NCI-H1417 (cell line): ENCODE data around the gene ELOA.
"Not testable (repeated sequence)": the region's sequence is repeated elsewhere in the genome, so short reads cannot be mapped to it uniquely, and the experiment has no call there.

Experiments
- DNase-seq, 3 experiments: peaks; one replicate each; lab custom pipeline; 2025; lab: John Stamatoyannopoulos, UW

The ELOA gene

DNA sequence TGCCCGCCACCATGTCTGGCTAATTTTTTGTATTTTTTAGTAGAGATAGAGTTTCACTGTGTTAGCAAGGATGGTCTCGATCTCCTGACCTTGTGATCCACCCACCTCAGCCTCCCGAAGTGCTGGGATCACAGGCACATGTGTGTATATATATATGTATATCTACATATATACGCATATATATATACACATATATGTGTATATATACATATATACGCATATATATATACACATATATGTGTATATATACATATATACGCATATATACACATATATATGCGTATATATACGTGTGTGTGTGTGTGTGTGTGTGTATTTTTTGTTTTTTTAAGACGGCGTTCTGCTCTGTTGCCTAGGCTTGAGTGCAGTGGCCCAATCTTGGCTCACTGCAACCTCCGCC lies 39.9 kb downstream of the ELOA start:
- not testable (repeated sequence) for DNase-seq

- no peak for DNase-seq
These were observed 41.6 kb downstream of the ELOA start for GRCh38 chr1:23784846-23785245.

- DNase-seq: no peak
These were observed 44.4 kb downstream of the ELOA start for GRCh38 chr1:23787701-23788100.

GRCh38 chr1:23788695-23789094 lies 45.4 kb downstream of the ELOA start:
- DNase-seq: no peak

- peak; percentile 80 to 90 (median 88) for DNase-seq
These were observed 47.6 kb downstream of the ELOA start, which contains the start of gene LYPLA2 for GRCh38 chr1:23790696-23791515. Gene LYPLA2, plus strand, starts transcription at chr1:23791145. Its CDS starts 1,538 bp downstream, at chr1:23792683.

DNA sequence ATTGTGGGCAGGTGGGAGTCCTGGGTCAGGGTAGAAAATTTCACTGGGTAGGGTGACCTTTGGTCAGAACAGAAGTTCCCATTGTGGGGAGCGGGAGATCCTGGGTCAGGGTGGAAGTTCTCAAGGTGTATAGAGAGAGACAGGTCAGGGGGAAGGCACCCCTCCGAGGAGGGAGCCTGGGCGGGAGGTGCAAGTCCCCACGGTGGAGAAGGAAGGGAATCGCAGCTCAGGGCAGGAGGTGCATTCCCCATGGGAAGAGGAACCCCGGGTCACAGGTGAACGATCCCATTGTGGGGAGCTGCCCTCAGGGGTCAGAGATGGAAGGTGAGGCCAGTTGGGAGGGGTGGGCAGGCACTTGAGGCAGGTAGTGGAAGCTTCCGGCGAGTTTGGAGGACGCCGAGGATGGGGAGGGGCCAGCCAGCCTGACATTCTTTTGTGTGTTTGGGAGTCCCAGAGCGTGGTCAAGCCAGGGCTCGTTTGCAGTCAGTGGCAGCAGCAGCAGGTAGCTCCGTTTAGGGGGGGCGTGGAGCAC lies 48.3 kb downstream of the ELOA start:
- peak in 1 of 3 experiments; percentile 41 for DNase-seq

- DNase-seq: no peak
These were observed 49.1 kb downstream of the ELOA start for GRCh38 chr1:23792151-23792945.

DNA sequence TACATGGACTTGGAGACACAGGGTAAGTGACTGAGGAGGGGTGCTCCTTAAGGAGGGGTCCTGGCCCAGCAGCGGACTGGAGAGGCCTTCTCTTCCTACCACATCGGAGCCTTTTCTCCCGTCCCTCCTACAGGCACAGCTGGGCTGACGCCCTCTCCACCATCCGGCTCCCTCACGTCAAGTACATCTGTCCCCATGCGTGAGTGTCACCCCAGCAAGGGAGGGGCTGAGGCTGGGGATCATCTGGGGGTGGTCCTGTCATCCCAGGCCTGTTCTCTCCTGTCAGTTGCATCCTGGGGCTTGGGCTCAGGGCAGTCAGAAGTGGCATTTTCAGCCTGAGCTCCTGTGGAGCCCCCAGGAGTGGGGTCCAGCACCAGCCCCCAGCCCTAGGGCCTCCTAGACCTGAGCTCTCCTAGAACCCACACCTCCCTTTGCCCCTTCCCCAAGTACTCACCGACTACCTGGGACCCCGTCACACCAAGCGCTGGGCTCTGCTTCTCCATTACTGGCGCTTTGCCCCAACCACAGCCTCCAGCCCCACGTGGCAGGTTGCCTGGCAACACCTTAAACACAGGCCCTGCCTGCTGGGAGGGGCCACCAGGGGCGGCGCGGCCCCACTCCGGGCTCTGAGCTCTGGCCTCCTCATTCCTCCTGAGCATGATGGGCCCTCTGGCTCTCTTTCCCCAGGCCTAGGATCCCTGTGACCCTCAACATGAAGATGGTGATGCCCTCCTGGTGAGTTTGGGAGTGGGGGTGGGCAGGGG lies 49.9 kb downstream of the ELOA start:
- no peak for DNase-seq

DNA sequence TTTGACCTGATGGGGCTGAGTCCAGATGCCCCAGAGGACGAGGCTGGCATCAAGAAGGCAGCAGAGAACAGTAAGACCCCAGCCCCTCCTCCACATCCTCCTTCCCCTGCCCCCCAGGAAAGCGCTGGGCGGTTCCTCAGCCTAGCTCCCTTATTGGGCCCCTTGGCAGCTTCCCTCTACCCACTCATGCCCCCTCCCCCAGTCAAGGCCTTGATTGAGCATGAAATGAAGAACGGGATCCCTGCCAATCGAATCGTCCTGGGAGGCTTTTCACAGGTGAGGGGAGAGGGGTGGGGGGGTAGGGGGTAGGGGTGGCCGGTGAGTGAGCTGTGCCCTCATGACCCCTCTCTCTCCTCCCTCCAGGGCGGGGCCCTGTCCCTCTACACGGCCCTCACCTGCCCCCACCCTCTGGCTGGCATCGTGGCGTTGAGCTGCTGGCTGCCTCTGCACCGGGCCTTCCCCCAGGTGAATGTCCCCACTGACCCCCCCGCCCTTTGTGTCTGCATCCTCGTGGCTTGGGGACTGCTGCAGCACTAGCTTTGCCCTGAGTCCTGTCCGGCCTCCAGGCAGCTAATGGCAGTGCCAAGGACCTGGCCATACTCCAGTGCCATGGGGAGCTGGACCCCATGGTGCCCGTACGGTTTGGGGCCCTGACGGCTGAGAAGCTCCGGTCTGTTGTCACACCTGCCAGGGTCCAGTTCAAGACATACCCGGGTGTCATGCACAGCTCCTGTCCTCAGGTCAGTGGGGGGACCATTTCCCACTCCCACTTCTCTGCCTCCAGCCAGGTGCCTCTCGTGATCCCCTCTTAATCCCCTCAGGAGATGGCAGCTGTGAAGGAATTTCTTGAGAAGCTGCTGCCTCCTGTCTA lies 50.8 kb downstream of the ELOA start:
- no peak for DNase-seq

DNA sequence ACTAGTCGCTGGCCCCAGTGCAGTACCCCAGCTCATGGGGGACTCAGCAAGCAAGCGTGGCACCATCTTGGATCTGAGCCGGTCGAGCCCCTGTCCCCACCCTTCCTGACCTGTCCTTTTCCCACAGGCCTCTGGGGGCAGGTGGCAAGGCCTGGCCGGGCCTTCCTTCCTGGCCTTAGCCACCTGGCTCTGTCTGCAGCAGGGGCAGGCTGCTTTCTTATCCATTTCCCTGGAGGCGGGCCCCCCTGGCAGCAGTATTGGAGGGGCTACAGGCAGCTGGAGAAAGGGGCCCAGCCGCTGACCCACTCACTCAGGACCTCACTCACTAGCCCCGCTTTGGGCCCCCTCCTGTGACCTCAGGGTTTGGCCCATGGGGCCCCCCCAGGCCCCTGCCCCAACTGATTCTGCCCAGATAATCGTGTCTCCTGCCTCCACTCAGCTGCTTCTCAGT lies 51.5 kb downstream of the ELOA start:
- not testable (repeated sequence) for DNase-seq

- no peak for DNase-seq
These were observed 52.6 kb downstream of the ELOA start for GRCh38 chr1:23795676-23796465.

DNA sequence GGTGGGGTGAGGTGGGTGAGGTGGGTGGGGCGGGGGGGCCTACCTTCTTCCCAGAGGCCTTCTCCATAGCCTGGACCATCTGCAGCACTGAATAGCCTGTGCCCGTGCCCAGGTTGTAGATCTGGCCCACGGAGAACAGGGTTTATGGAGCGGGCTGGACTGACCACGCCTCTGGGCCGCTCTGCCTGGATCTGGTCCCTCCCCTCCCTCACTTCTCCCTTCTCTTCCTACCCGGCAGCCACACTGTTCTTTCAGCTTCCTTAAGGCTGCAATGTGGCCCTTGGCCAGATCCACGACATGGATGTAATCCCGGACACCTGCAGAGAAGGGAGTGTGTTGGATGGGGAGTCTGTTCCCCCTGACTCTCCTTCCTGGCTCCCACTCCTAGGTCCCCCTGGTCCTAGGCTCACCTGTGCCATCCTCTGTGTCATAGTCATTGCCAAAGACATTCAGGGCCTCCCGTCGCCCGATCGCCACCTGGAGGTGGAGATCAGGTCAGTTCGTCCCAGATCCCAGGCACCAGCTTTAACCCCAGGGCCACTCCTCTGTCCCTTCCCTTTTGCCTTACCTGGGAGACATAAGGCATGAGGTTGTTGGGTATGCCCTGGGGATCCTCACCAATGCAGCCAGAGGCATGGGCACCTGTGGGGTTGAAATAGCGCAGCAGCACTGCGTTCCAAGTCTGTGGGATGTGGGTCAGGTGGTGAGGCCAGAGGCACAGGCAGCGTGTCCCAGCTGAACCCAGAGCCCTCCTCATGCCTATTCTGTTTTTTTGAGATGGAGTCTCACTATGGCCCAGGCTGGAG lies 53.4 kb downstream of the ELOA start:
- no peak for DNase-seq

DNA sequence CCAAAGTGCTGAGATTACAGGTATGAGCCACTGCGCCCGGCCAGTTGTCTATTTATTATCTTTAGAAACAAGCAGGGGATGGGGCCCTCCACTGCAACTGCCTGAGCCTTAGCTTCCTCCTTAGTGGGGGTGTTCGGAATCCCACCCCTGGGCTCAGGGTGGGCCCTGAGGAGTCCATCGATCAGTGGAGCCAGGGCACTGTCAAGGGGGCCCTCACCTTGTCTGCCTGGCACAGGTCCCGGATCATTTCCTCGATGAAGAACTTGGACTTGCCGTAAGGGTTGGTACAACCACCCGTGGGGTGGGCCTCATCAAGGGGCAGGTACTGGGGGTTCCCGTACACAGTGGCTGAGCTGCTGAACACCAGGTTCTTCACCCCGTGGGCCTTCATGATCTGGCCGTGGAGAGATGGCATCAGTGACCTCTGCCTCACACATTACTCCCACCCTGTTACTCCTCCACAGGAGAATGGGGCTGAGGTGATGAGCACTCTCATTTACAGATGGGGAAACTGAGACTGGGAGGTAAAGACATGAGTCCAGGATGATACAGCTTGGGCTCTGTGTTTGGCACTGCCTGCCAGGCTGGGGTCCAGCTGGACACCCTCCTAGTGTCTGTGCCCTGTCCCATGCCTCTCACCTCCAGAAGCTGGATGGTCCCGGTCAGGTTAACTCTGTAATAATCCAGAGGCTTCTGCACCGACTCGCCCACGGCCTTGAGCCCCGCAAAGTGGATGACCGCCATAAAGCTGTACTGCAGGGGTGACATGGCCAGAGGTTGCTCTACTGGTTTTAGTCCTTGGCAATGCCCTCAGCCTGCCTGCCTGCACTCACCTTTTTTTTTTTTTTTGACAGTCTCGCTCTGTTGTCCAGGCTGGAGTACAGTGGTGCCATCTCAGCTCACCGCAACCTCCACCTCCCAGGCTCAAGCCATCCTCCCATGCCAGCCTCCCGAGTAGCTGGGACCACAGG lies 54.5 kb downstream of the ELOA start:
- DNase-seq: no peak

GRCh38 chr1:23798662-23799142 lies 55.4 kb downstream of the ELOA start:
- DNase-seq: no peak

GRCh38 chr1:23799255-23799569 lies 55.9 kb downstream of the ELOA start:
- DNase-seq: no peak

DNA sequence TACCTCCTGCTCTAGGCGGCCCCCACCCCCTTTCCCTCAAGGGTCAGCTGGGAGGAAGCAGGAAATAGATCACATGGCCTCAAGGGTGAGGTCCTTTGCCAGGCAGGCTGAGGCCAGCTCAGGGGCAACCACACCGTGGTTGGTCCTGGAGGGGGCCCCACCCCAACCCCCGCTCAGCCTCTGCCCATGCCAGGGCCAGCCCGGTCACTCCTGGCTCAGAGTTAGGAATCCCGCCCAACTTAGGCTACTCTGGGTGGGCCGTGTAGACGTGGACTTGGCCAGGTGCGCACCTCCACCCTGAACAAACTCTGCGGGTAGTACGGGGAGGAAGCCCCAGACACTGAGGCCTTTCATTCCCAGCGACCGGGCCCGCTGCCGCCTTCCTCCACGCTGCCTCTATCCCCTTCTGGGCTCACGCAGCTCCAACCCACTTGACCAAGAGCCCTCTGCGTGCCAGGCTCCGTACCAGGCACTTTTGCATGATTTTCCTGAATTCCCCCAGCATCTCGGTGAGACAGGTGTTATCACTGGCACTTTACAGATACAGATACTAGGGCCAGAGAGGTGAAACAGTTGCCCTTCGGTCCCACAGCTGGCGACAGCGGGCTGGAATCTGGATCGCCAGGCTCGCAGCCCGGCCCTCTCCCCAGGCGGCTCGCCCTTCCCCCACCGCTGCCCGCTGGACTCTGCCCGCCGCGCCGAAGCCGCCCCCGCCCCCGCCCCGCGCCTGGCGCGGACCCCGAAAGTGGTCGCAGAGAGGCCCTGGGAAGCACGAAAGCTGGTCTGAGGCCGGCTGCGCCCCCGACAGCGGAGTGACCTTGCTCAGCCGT lies 56.5 kb downstream of the ELOA start:
- DNase-seq: peak in 2 of 3 experiments; percentile 59 to 71
